ENCODE results near the gene ICAM4. TPM values are rescaled to one million over a fixed set of nuclear protein-coding genes. Genes with fewer than 3 reads are reported as not detected.

The ICAM4 gene
- total RNA-seq, 4 donors from 2014 or later: 0.29 to 0.78 (median 0.66) TPM; not detected in 1

- no peak for DNase-seq (ENCODE audit: extremely low spot score)
- H3K27ac ChIP-seq (replicated peaks in 1 of 4): peak overlapping the region; percentile 59 to 76 (median 70)
- peak overlapping the region; percentile 80 to 93 (median 92) for H3K4me3 ChIP-seq
- H3K4me1 ChIP-seq: peaks cover 14 to 23% (median 18%) of the 10 kb centered on the region in 4 donors
- H3K36me3 ChIP-seq: peaks cover 41 to 60% (median 53%) of the 10 kb centered on the region in 4 donors
- no peaks in the 10 kb centered on the region for H3K27me3 ChIP-seq
- 62% methylated on average over 17 of the region's 19 CpGs for WGBS
- H3K9me3 ChIP-seq: no peaks in the 10 kb centered on the region
- TF ChIP-seq EP300 (IDR thresholded peaks at IDR 0.05) (no peak), CTCF (IDR thresholded peaks at IDR 0.05) (no peak), POLR2A (IDR thresholded peaks at IDR 0.05; ENCODE audit: low read depth) (no peak), POLR2AphosphoS5 (IDR thresholded peaks at IDR 0.05) (no peak)
- intact Hi-C loops (cut with DNase I): no loop called here
These were observed 29.7 kb downstream of the ICAM4 start for GRCh38 chr19:10316229-10317044.

- TF ChIP-seq CTCF (IDR thresholded peaks at IDR 0.05) (no peak), POLR2AphosphoS5 (IDR thresholded peaks at IDR 0.05) (no peak), EP300 (IDR thresholded peaks at IDR 0.05) (no peak), POLR2A (IDR thresholded peaks at IDR 0.05; ENCODE audit: low read depth) (no peak)
- H3K4me1 ChIP-seq: peaks cover 14 to 23% (median 18%) of the 10 kb centered on the region in 4 donors
- peaks cover 48 to 68% (median 61%) of the 10 kb centered on the region in 4 donors for H3K36me3 ChIP-seq
- no peaks in the 10 kb centered on the region for H3K27me3 ChIP-seq
- H3K4me3 ChIP-seq: no peak overlapping the region
- no peak overlapping the region for H3K27ac ChIP-seq (replicated peaks in 1 of 4)
- H3K9me3 ChIP-seq: no peaks in the 10 kb centered on the region
- 67% methylated on average over 12 of the region's 29 CpGs for WGBS
- no peak for DNase-seq (ENCODE audit: extremely low spot score)
- intact Hi-C loops (cut with DNase I): no loop called here
These were observed 30.5 kb downstream of the ICAM4 start for GRCh38 chr19:10317045-10317856.

GRCh38 chr19:10317857-10318462 lies 31.2 kb downstream of the ICAM4 start:
- Histone ChIP-seq H3K4me3 (no peak overlapping the region), H3K4me1 (peaks cover 14 to 23% (median 18%) of the 10 kb centered on the region in 4 donors), H3K27ac (replicated peaks in 1 of 4) (no peak overlapping the region), H3K27me3 (no peaks in the 10 kb centered on the region), H3K36me3 (peaks cover 55 to 75% (median 66%) of the 10 kb centered on the region in 4 donors), H3K9me3 (no peaks in the 10 kb centered on the region)
- 95% methylated on average over 6 of the region's 15 CpGs for WGBS
- no peak for DNase-seq (ENCODE audit: extremely low spot score)
- intact Hi-C loops (cut with DNase I): no loop called here
- no peak for TF ChIP-seq POLR2A (IDR thresholded peaks at IDR 0.05; ENCODE audit: low read depth)
- no peak for TF ChIP-seq EP300 (IDR thresholded peaks at IDR 0.05)
- TF ChIP-seq POLR2AphosphoS5 (IDR thresholded peaks at IDR 0.05): no peak
- no peak for TF ChIP-seq CTCF (IDR thresholded peaks at IDR 0.05)

GRCh38 chr19:10318807-10319682 lies 32.3 kb downstream of the ICAM4 start:
- peaks cover 63 to 83% (median 77%) of the 10 kb centered on the region in 4 donors for H3K36me3 ChIP-seq
- H3K4me1 ChIP-seq: peaks cover 14 to 23% (median 18%) of the 10 kb centered on the region in 4 donors
- H3K27me3 ChIP-seq: no peaks in the 10 kb centered on the region
- intact Hi-C loops (cut with DNase I): no loop called here
- no peak overlapping the region for H3K4me3 ChIP-seq
- H3K27ac ChIP-seq (replicated peaks in 1 of 4): no peak overlapping the region
- DNase-seq (ENCODE audit: extremely low spot score): no peak
- 91% methylated on average over 13 of the region's 13 CpGs for WGBS
- TF ChIP-seq EP300 (IDR thresholded peaks at IDR 0.05) (no peak), POLR2AphosphoS5 (IDR thresholded peaks at IDR 0.05) (no peak), POLR2A (IDR thresholded peaks at IDR 0.05; ENCODE audit: low read depth) (no peak)
- H3K9me3 ChIP-seq: no peaks in the 10 kb centered on the region

Data from esophagus muscularis mucosa (tissue), 4 donors.